SK-N-SH (cell line): Measurements from ENCODE around the gene SAMD4B. TPM values are rescaled to one million over a fixed set of nuclear protein-coding genes. Genes with fewer than 3 reads are reported as not detected.

Experiments used
- CTCF ChIA-PET: fragments of 300-600, 350-600 bp; formaldehyde crosslinking; extraction: SDS; loops from one replicate; lab custom pipeline; 2021; lab: Yijun Ruan, JAX
- POLR2A ChIA-PET: fragments of 350-600 bp; sonication (Branson Sonifier 250); formaldehyde crosslinking; extraction: SDS; loops from one replicate; lab custom pipeline; 2020; ENCODE audit warnings: antibody characterized with exemption, inconsistent platforms; lab: Yijun Ruan, JAX
- DNase-seq: peaks from one replicate; pipeline ENCODE4 v3.0.0; 2012
- H2AFZ ChIP-seq: fragments of 200-600 bp; sonication (generic); 2 replicates; pipeline ENCODE4 v1.8.1; 2016; ENCODE audit warnings: antibody characterized with exemption, mild to moderate bottlenecking, low read depth
- H3F3A ChIP-seq: fragments of 200-600 bp; sonication (generic); replicated peaks from 2 replicates; pipeline ENCODE3; 2016; ENCODE audit warnings: antibody characterized with exemption, mild to moderate bottlenecking; ENCODE audit not compliant: insufficient read depth
- H3K27ac ChIP-seq, 2 experiments: fragments of 200-500 bp in 1 of 2; fragments of 200-600 bp in 1 of 2; sonication (Bioruptor generic) in 1 of 2; sonication (generic), shearing (Covaris generic) in 1 of 2; 2 replicates each; pipeline versions ENCODE4 v1.5.1 to v1.6.1; 2014 to 2016; ENCODE audit warnings: low read depth in 2 of 2, inconsistent platforms in 1 of 2, low read length in 1 of 2, mild to moderate bottlenecking in 1 of 2, mixed read lengths in 1 of 2
- H3K27me3 ChIP-seq: fragments of 200-600 bp; sonication (generic), shearing (Covaris generic); 2 replicates; pipeline ENCODE4 v1.6.1; 2016; ENCODE audit warnings: mixed run types; ENCODE audit not compliant: insufficient read depth
- H3K36me3 ChIP-seq, 2 experiments: fragments of 200-500 bp in 1 of 2; fragments of 200-600 bp in 1 of 2; sonication (Bioruptor generic) in 1 of 2; sonication (generic) in 1 of 2; replicated peaks in 1 of 2; 2 replicates each; pipeline versions ENCODE3 to v1.5.1; 2014 to 2016; ENCODE audit warnings: low read length in 1 of 2, mild to moderate bottlenecking in 1 of 2; ENCODE audit not compliant: insufficient read depth in 2 of 2, control insufficient read depth in 1 of 2
- H3K4me1 ChIP-seq, 2 experiments: fragments of 200-500 bp in 1 of 2; fragments of 200-600 bp in 1 of 2; sonication (Bioruptor generic) in 1 of 2; sonication (generic), shearing (Covaris generic) in 1 of 2; 2 replicates each; pipeline versions ENCODE4 v1.5.1 to v1.6.1; 2014 to 2016; ENCODE audit warnings: low read depth in 1 of 2, low read length in 1 of 2, mixed run types in 1 of 2; ENCODE audit not compliant: insufficient read depth in 2 of 2, control insufficient read depth in 1 of 2
- H3K4me2 ChIP-seq: fragments of 200-600 bp; sonication (generic), shearing (Covaris generic); 2 replicates; pipeline ENCODE4 v1.6.1; 2017; ENCODE audit warnings: mixed run types
- H3K4me3 ChIP-seq, 2 experiments: fragments of 200-500 bp in 1 of 2; fragments of 200-600 bp in 1 of 2; sonication (Bioruptor generic) in 1 of 2; sonication (generic), shearing (Covaris generic) in 1 of 2; 2 replicates each; pipeline versions ENCODE4 v1.5.1 to v1.8.1; 2014 to 2016; ENCODE audit warnings: low read depth in 2 of 2, inconsistent platforms in 1 of 2, low read length in 1 of 2, mild to moderate bottlenecking in 1 of 2, mixed read lengths in 1 of 2, moderate library complexity in 1 of 2
- H3K79me2 ChIP-seq: fragments of 200-600 bp; sonication (generic); 2 replicates; pipeline ENCODE4 v1.8.1; 2017; ENCODE audit warnings: mild to moderate bottlenecking; ENCODE audit not compliant: insufficient read depth
- H3K9ac ChIP-seq: fragments of 200-600 bp; sonication (generic); 2 replicates; pipeline ENCODE4 v1.6.1; 2017; ENCODE audit warnings: mixed run types
- H3K9me2 ChIP-seq: fragments of 200-600 bp; sonication (generic); 2 replicates; pipeline ENCODE4 v1.6.1; 2017; ENCODE audit warnings: mixed run types
- H3K9me3 ChIP-seq: fragments of 200-600 bp; sonication (generic); 2 replicates; pipeline ENCODE4 v1.6.1; 2017; ENCODE audit warnings: mixed run types, mild to moderate bottlenecking, moderate library complexity
- H4K20me1 ChIP-seq: fragments of 200-600 bp; sonication (generic); 2 replicates; pipeline ENCODE4 v1.6.1; 2017; ENCODE audit warnings: mild to moderate bottlenecking, mixed run types; ENCODE audit not compliant: insufficient read depth
- CHD2 ChIP-seq: fragments of 150-350 bp; IDR thresholded peaks from 2 replicates; pipeline ENCODE4 v1.6.1; 2018; ENCODE audit warnings: low read length; ENCODE audit not compliant: partially characterized antibody
- ELF1 ChIP-seq: IDR thresholded peaks from 2 replicates; pipeline ENCODE4 v1.4.0; 2012
- EP300 ChIP-seq, 2 experiments: IDR thresholded peaks; 2 replicates each; pipeline versions ENCODE4 v1.4.0 to v1.6.1; 2012; ENCODE audit warnings: borderline replicate concordance in 1 of 2, low read depth in 1 of 2, low read length in 1 of 2
- FOSL2 ChIP-seq: IDR thresholded peaks from 2 replicates; pipeline ENCODE4 v1.4.0; 2012; ENCODE audit warnings: low read depth, mild to moderate bottlenecking, moderate library complexity, borderline replicate concordance
- GABPA ChIP-seq: IDR thresholded peaks from 2 replicates; pipeline ENCODE4 v1.4.0; 2012; ENCODE audit warnings: low read depth, mild to moderate bottlenecking
- GATA2 ChIP-seq: sonication (generic); formaldehyde crosslinking; IDR thresholded peaks from 2 replicates; pipeline ENCODE4 v1.5.0; 2020; ENCODE audit warnings: mild to moderate bottlenecking, missing genetic modification reagents
- IRF3 ChIP-seq: fragments of 150-350 bp; IDR thresholded peaks from 2 replicates; pipeline ENCODE4 v1.6.1; 2016; ENCODE audit warnings: mild to moderate bottlenecking, low read depth, low read length
- JUND ChIP-seq: IDR thresholded peaks from 2 replicates; pipeline ENCODE4 v1.4.0; 2012
- MAX ChIP-seq: IDR thresholded peaks from 2 replicates; pipeline ENCODE4 v1.4.0; 2012; ENCODE audit warnings: low read depth
- MEF2A ChIP-seq: IDR thresholded peaks from 2 replicates; pipeline ENCODE4 v1.4.0; 2012; ENCODE audit warnings: low read depth, borderline replicate concordance
- MXI1 ChIP-seq: IDR thresholded peaks from 2 replicates; pipeline ENCODE4 v1.6.1; 2012; ENCODE audit warnings: mild to moderate bottlenecking, low read depth, low read length, improper control_type of control experiment
- POLR2AphosphoS5 ChIP-seq: IDR thresholded peaks from 2 replicates; pipeline ENCODE4 v1.6.1; 2012; ENCODE audit warnings: low read depth, low read length
- RAD21 ChIP-seq: IDR thresholded peaks from 2 replicates; pipeline ENCODE4 v1.6.1; 2012; ENCODE audit warnings: mild to moderate bottlenecking, low read length
- RFX5 ChIP-seq: IDR thresholded peaks from 2 replicates; pipeline ENCODE4 v1.6.1; 2012; ENCODE audit warnings: mild to moderate bottlenecking, improper control_type of control experiment, low read length
- RXRA ChIP-seq: IDR thresholded peaks from 2 replicates; pipeline ENCODE4 v1.4.0; 2012; ENCODE audit warnings: low read depth, mild to moderate bottlenecking, borderline replicate concordance
- SIN3A ChIP-seq: IDR thresholded peaks from 2 replicates; pipeline ENCODE4 v1.6.1; 2012; ENCODE audit warnings: low read depth, mild to moderate bottlenecking, low read length, moderate library complexity, borderline replicate concordance
- SMC3 ChIP-seq: IDR thresholded peaks from 2 replicates; pipeline ENCODE4 v1.6.1; 2012; ENCODE audit warnings: low read depth, low read length, improper control_type of control experiment
- TCF12 ChIP-seq: IDR thresholded peaks from 2 replicates; pipeline ENCODE4 v1.4.0; 2012
- TEAD4 ChIP-seq: IDR thresholded peaks from 2 replicates; pipeline ENCODE4 v1.4.0; 2012; ENCODE audit warnings: mild to moderate bottlenecking, borderline replicate concordance; ENCODE audit not compliant: insufficient read depth
- USF1 ChIP-seq: IDR thresholded peaks from 2 replicates; pipeline ENCODE4 v1.4.0; 2012; ENCODE audit warnings: low read depth, borderline replicate concordance
- YY1 ChIP-seq: IDR thresholded peaks from 2 replicates; pipeline ENCODE4 v1.4.0; 2012; ENCODE audit warnings: low read depth, mild to moderate bottlenecking
- WGBS: methylation state at CpG from one replicate; pipeline ENCODE4 v1.1.6; 2017; ENCODE audit warnings: low lambda C conversion rate; 5-methylcytosine and 5-hydroxymethylcytosine counted together
- polyA plus RNA-seq, 3 experiments: library from polyadenylated mRNA; depleted of rRNA; stranded (reverse); fragments of >200 nt; gene quantifications; 2 replicates each; pipeline ENCODE4 v1.2.3, GENCODE V29; 2012

The SAMD4B gene
- polyA plus RNA-seq, 1 of the 3 experiments (the other 2 are of a cell fraction): 83.0 TPM

GRCh38 chr19:39430675-39431593 is 88.7 kb downstream of the SAMD4B start:
- Histone ChIP-seq H3K9me3 (no peaks in the 10 kb centered on the region), H3K27ac (peak overlapping the region; percentile 12 to 92; a peak in 2 of 4 replicates), H3K4me3 (no peak overlapping the region), H4K20me1 (peaks cover 14% of the 10 kb centered on the region), H3K79me2 (peaks cover 25% of the 10 kb centered on the region), H3K9me2 (no peaks in the 10 kb centered on the region), H3K4me1 (peaks cover 17 to 33% of the 10 kb centered on the region in 2 experiments; a peak in 3 of 4 replicates), H3K4me2 (peak overlapping the region; percentile 12; the same call in 1 of the 2 replicates), H3K9ac (peak overlapping the region; percentile 25; the same call in 1 of the 2 replicates), H3K36me3 (peaks cover 21 to 33% of the 10 kb centered on the region in 2 experiments), H2AFZ (no peak overlapping the region), H3F3A (peaks cover 67% of the 10 kb centered on the region), H3K27me3 (no peaks in the 10 kb centered on the region)
- ChIA-PET CTCF (no interaction called here), POLR2A (no interaction called here)
- no peak for TF ChIP-seq GATA2 (CRISPR knock-in tag)
- TF ChIP-seq SIN3A: peak; percentile 55; the same call in 1 of the 2 replicates
- TF ChIP-seq SMC3: no peak
- no peak for TF ChIP-seq TCF12
- no peak for TF ChIP-seq RXRA
- TF ChIP-seq MEF2A: no peak
- TF ChIP-seq EP300 (IDR thresholded peaks at IDR 0.05; ENCODE audit: borderline replicate concordance in 1 of 2, low read depth in 1 of 2, low read length in 1 of 2): no peak
- TF ChIP-seq ELF1: peak; percentile 72; the same call in 1 of the 2 replicates
- no peak; the same call in 1 of the 2 replicates for TF ChIP-seq USF1
- TF ChIP-seq MXI1: no peak
- 0 out of 2 replicates have a peak, but pooled peaks have one; percentile 73 for TF ChIP-seq MAX
- no peak for TF ChIP-seq TEAD4
- TF ChIP-seq YY1: no peak
- TF ChIP-seq GABPA: 0 out of 2 replicates have a peak, but pooled peaks have one; percentile 12
- no peak for TF ChIP-seq RAD21
- no peak for TF ChIP-seq RFX5
- TF ChIP-seq FOSL2: peak; percentile 64; the same call in 1 of the 2 replicates
- peak; percentile 23; the same call in 1 of the 2 replicates for TF ChIP-seq JUND
- peak; percentile 66 for TF ChIP-seq POLR2AphosphoS5
- no peak for TF ChIP-seq CHD2
- no peak for TF ChIP-seq IRF3
- no peak for DNase-seq
- WGBS: 53% methylated on average over 22 of the region's 25 CpGs
